Measurements from ENCODE around the gene EIF4A2.

- TF ChIP-seq POLR2A (IDR thresholded peaks at IDR 0.05): peak in 1 of 2 donors; percentile 79
- no peak for TF ChIP-seq CTCF (IDR thresholded peaks at IDR 0.05)
These were observed 23.0 kb downstream of the EIF4A2 start, which contains the start of gene RFC4 for GRCh38 chr3:186806089-186807055.
